Measurements from ENCODE around the gene KCNQ1. TPM values are rescaled to one million over a fixed set of nuclear protein-coding genes. Genes with fewer than 3 reads are reported as not detected.

KCNQ1 gene
- total RNA-seq, 1 donor from 2014 or later = 0.16 TPM

DNA sequence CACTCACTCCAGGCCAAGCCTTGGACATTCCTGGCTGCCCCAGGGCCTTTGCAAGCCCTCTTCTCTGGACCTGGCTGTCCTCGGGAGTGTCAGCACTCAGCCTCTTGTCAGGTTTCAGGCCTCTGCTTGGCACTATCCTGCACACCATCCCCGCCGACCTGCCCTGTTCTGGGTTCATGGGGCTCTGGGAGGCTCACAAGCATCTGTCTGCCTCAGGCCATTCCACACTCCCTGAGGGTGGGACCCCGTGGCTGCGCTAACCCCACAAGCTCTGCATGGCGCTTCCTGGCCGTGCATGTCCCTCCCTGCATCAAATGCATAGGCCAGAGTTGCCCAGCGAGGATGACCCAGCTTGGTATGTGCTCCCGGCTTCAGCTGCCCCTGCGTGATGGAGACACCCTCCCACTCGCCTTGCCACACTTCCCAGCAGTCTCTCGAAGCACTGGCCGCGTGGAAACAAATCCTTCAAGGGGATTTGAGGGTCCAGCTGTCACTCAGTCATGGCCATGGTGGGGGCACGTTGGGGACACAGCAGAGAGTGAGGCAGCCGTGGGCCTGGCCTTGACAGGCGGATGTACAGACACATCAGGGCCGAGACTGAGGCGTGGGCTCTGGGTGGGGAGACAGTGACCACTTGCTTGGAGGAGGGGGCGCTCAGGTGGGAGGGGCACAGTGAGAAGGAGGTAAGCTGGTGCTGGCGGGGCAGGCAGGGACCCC is 87.3 kb downstream of the KCNQ1 start:
- no peaks in the 10 kb centered on the region for H3K9me3 Mint-ChIP-seq (ENCODE audit: unreplicated experiment)
- H3K27ac Mint-ChIP-seq (ENCODE audit: unreplicated experiment) = no peak overlapping the region
- H3K36me3 Mint-ChIP-seq (ENCODE audit: unreplicated experiment) = no peaks in the 10 kb centered on the region
- no peak for DNase-seq (ENCODE audit: extremely low spot score, unreplicated experiment)
- H3K4me1 Mint-ChIP-seq (ENCODE audit: unreplicated experiment) = peaks cover 19% of the 10 kb centered on the region
- TF ChIP-seq, protein P1, sequence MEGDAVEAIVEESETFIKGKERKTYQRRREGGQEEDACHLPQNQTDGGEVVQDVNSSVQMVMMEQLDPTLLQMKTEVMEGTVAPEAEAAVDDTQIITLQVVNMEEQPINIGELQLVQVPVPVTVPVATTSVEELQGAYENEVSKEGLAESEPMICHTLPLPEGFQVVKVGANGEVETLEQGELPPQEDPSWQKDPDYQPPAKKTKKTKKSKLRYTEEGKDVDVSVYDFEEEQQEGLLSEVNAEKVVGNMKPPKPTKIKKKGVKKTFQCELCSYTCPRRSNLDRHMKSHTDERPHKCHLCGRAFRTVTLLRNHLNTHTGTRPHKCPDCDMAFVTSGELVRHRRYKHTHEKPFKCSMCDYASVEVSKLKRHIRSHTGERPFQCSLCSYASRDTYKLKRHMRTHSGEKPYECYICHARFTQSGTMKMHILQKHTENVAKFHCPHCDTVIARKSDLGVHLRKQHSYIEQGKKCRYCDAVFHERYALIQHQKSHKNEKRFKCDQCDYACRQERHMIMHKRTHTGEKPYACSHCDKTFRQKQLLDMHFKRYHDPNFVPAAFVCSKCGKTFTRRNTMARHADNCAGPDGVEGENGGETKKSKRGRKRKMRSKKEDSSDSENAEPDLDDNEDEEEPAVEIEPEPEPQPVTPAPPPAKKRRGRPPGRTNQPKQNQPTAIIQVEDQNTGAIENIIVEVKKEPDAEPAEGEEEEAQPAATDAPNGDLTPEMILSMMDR (IDR thresholded peaks at IDR 0.05) = no peak
- H3K4me3 Mint-ChIP-seq (ENCODE audit: unreplicated experiment) = no peak overlapping the region
- peaks cover 15% of the 10 kb centered on the region for H3K27me3 Mint-ChIP-seq (ENCODE audit: unreplicated experiment)

DNA sequence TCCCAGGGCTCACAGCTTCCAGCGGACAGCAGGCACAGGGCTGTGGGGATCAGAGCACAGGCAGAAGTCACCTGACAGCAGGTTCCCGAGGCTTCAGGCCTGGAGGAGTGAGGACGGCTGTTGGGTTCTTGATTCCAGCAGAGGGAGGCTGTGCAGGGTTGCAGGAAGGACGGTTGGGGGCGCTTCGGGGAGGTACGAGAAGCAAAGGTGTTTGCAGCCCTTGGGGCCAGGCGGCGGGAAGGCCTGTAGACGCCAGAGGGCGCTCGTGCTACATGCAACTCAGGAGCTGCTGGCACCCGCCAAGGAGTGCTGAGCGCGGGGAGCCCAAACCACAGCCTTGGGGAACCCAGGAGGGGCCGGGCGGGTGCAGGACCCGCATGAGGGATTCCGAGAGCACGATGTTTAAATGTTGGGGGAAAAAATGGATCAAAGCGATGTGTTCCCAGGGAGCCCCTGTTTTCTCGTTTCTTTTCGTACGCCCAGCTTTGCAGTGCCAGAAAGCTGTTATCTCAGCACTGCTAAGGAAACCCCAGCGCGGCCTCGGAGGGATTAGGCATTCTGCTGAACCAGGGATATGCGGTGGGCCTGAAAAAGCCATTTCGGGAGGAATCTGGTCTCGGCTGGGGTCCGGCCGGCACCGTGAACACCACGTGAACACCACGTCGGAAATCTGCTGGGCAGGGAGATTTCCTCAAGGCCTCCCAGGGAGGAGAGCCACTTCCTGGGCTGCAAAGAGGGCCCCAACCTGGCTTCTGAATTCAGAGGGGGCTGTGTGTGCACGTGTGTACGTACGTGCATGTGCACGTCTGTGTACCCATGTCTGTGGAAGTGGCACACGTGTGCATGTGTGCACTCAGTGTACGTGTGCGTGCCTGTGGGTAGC is 88.1 kb downstream of the KCNQ1 start:
- no peaks in the 10 kb centered on the region for H3K36me3 Mint-ChIP-seq (ENCODE audit: unreplicated experiment)

DNA sequence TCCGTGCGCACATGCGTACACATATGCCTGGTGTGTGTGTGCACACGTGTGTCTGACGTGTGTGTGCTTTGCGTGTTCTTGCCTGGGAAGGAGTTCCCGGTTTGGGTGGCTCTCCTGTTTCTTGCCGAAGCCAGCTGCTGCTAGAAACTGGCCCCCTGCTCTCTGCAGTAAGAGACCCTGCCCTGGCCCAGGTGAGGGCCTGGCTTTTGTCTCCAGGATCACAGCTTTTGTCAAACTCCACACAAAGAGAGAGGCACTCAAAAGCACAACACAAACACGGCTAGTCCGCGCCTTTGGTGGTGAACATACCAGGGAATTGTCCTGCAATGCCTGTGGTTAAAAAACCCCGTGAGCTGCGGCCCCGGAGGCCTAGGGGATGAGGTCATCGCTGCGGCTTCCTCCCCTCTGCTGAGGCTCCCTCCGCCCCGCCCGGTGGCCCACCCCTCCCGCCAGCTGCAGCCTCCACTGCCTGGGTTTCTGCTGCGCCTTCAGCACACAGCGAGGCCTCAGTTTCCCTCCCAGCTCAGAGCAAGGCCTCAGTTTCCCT is 88.9 kb downstream of the KCNQ1 start:
- DNase-seq (ENCODE audit: extremely low spot score, unreplicated experiment) = no peak
- Mint-ChIP-seq H3K4me1 (ENCODE audit: unreplicated experiment) (peaks cover 18% of the 10 kb centered on the region), H3K36me3 (ENCODE audit: unreplicated experiment) (no peaks in the 10 kb centered on the region), H3K9me3 (ENCODE audit: unreplicated experiment) (no peaks in the 10 kb centered on the region), H3K27ac (ENCODE audit: unreplicated experiment) (peak overlapping the region; percentile 69), H3K4me3 (ENCODE audit: unreplicated experiment) (no peak overlapping the region), H3K27me3 (ENCODE audit: unreplicated experiment) (peaks cover 21% of the 10 kb centered on the region)
- TF ChIP-seq, protein P1 (IDR thresholded peaks at IDR 0.05) = no peak

More for the DNA sequence above, 88.1 kb downstream of the KCNQ1 start:
- no peaks in the 10 kb centered on the region for H3K9me3 Mint-ChIP-seq (ENCODE audit: unreplicated experiment)
- H3K27me3 Mint-ChIP-seq (ENCODE audit: unreplicated experiment) = peaks cover 18% of the 10 kb centered on the region
- peak overlapping the region; percentile 60 for H3K4me3 Mint-ChIP-seq (ENCODE audit: unreplicated experiment)
- H3K4me1 Mint-ChIP-seq (ENCODE audit: unreplicated experiment) = peaks cover 18% of the 10 kb centered on the region
- TF ChIP-seq, protein P1 (IDR thresholded peaks at IDR 0.05) = peak; percentile 100
- DNase-seq (ENCODE audit: extremely low spot score, unreplicated experiment) = peak; percentile 95
- H3K27ac Mint-ChIP-seq (ENCODE audit: unreplicated experiment) = peak overlapping the region; percentile 69

DNA sequence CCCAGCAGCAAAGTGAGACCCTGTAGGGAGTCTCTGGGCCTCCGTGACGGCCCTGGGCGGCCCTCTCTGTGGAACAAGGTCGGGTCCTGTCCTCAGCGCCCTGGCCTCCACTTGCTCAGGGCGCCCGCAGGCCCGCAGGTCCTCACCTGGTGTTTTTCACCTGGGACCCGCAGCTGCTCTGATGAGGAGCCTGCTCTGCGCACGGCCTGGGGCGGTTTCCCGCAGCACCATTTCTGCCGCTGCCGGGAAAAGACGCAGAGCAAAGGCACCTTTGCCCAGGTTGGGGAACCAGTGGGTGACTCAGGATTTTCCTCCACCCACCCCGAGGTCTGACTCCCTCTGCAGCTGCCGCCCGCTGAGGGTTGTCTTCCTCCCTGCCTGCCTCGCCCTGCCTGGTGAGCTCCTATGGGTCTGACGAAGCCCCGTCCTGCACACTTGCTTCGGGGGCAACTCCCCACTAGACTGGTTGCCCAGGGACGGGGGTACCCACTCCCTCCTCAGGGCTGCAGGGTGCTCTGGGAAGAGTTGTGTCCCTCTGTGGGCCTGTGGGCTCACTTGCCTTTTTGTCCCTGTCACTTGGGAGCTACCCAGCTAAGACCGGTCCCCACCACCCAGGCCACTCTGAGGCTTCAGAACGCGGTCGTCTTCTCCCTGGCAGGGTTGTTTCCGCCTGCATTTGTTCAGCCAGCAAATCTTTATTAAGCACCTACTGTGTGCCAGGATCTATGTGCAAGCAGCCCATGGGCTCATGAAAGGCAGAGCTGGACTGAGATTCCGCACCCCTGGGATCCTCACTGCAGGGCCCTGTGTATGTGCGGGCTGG is 89.5 kb downstream of the KCNQ1 start:
- no peak overlapping the region for H3K27ac Mint-ChIP-seq (ENCODE audit: unreplicated experiment)
- DNase-seq (ENCODE audit: extremely low spot score, unreplicated experiment) = no peak
- no peaks in the 10 kb centered on the region for H3K9me3 Mint-ChIP-seq (ENCODE audit: unreplicated experiment)

More for the DNA sequence above, 89.5 kb downstream of the KCNQ1 start:
- TF ChIP-seq, protein P1 (IDR thresholded peaks at IDR 0.05) = no peak
- H3K27me3 Mint-ChIP-seq (ENCODE audit: unreplicated experiment) = peaks cover 14% of the 10 kb centered on the region
- no peak overlapping the region for H3K4me3 Mint-ChIP-seq (ENCODE audit: unreplicated experiment)
- peaks cover 18% of the 10 kb centered on the region for H3K4me1 Mint-ChIP-seq (ENCODE audit: unreplicated experiment)
- no peaks in the 10 kb centered on the region for H3K36me3 Mint-ChIP-seq (ENCODE audit: unreplicated experiment)

All from osteocyte (in vitro differentiated cells).